ENCODE data around the gene FOSB.
"Not testable (repeated sequence)": the region's sequence is repeated elsewhere in the genome, so short reads cannot be mapped to it uniquely, and the experiment has no call there.

Gene FOSB

GRCh38 chr19:45508861-45509691 lies 41.3 kb downstream of the FOSB start:
- Histone ChIP-seq H3K27me3 (replicated peaks; ENCODE audit: control insufficient read depth, insufficient read depth, low read length, poor library complexity, severe bottlenecking) (no peaks in the 10 kb centered on the region), H3K27ac (ENCODE audit: insufficient read depth, low read length, poor library complexity, severe bottlenecking) (peak overlapping the region; percentile 93), H3K36me3 (ENCODE audit: control insufficient read depth, insufficient read depth, low read length) (no peaks in the 10 kb centered on the region), H3K4me3 (ENCODE audit: insufficient read depth, low read depth, low read length, poor library complexity, severe bottlenecking) (peak overlapping the region; percentile 80), H3K9me3 (ENCODE audit: control insufficient read depth, low read length) (no peaks in the 10 kb centered on the region), H3K4me1 (ENCODE audit: control insufficient read depth, insufficient read depth, low read length, poor library complexity, severe bottlenecking) (peaks cover 25% of the 10 kb centered on the region)
- DNase-seq = no peak

GRCh38 chr19:45509692-45510015 lies 41.9 kb downstream of the FOSB start:
- no peaks in the 10 kb centered on the region for H3K9me3 ChIP-seq (ENCODE audit: control insufficient read depth, low read length)
- H3K4me3 ChIP-seq (ENCODE audit: insufficient read depth, low read depth, low read length, poor library complexity, severe bottlenecking) = peak overlapping the region; percentile 80
- H3K36me3 ChIP-seq (ENCODE audit: control insufficient read depth, insufficient read depth, low read length) = no peaks in the 10 kb centered on the region
- no peaks in the 10 kb centered on the region for H3K27me3 ChIP-seq (replicated peaks; ENCODE audit: control insufficient read depth, insufficient read depth, low read length, poor library complexity, severe bottlenecking)
- peak overlapping the region; percentile 93 for H3K27ac ChIP-seq (ENCODE audit: insufficient read depth, low read length, poor library complexity, severe bottlenecking)
- DNase-seq = no peak
- peaks cover 31% of the 10 kb centered on the region for H3K4me1 ChIP-seq (ENCODE audit: control insufficient read depth, insufficient read depth, low read length, poor library complexity, severe bottlenecking)

- H3K36me3 ChIP-seq (ENCODE audit: control insufficient read depth, insufficient read depth, low read length); H3K27me3 ChIP-seq (replicated peaks; ENCODE audit: control insufficient read depth, insufficient read depth, low read length, poor library complexity, severe bottlenecking); DNase-seq; H3K9me3 ChIP-seq (ENCODE audit: control insufficient read depth, low read length); H3K27ac ChIP-seq (ENCODE audit: insufficient read depth, low read length, poor library complexity, severe bottlenecking); H3K4me3 ChIP-seq (ENCODE audit: insufficient read depth, low read depth, low read length, poor library complexity, severe bottlenecking): not testable (repeated sequence)
- peaks cover 38% of the 10 kb centered on the region for H3K4me1 ChIP-seq (ENCODE audit: control insufficient read depth, insufficient read depth, low read length, poor library complexity, severe bottlenecking)
Measured at GRCh38 chr19:45510352-45510751, 42.6 kb downstream of the FOSB start.

- H3K27me3 ChIP-seq (replicated peaks; ENCODE audit: control insufficient read depth, insufficient read depth, low read length, poor library complexity, severe bottlenecking) = no peaks in the 10 kb centered on the region
- H3K9me3 ChIP-seq (ENCODE audit: control insufficient read depth, low read length) = no peaks in the 10 kb centered on the region
- no peak overlapping the region for H3K27ac ChIP-seq (ENCODE audit: insufficient read depth, low read length, poor library complexity, severe bottlenecking)
- peaks cover 40% of the 10 kb centered on the region for H3K4me1 ChIP-seq (ENCODE audit: control insufficient read depth, insufficient read depth, low read length, poor library complexity, severe bottlenecking)
- H3K4me3 ChIP-seq (ENCODE audit: insufficient read depth, low read depth, low read length, poor library complexity, severe bottlenecking) = no peak overlapping the region
- no peaks in the 10 kb centered on the region for H3K36me3 ChIP-seq (ENCODE audit: control insufficient read depth, insufficient read depth, low read length)
- no peak for DNase-seq
Measured at GRCh38 chr19:45511074-45511473, 43.3 kb downstream of the FOSB start.

GRCh38 chr19:45512881-45513483 lies 45.2 kb downstream of the FOSB start:
- H3K4me1 ChIP-seq (ENCODE audit: control insufficient read depth, insufficient read depth, low read length, poor library complexity, severe bottlenecking) = peaks cover 34% of the 10 kb centered on the region
- DNase-seq = no peak
- no peaks in the 10 kb centered on the region for H3K27me3 ChIP-seq (replicated peaks; ENCODE audit: control insufficient read depth, insufficient read depth, low read length, poor library complexity, severe bottlenecking)
- no peaks in the 10 kb centered on the region for H3K9me3 ChIP-seq (ENCODE audit: control insufficient read depth, low read length)
- H3K4me3 ChIP-seq (ENCODE audit: insufficient read depth, low read depth, low read length, poor library complexity, severe bottlenecking) = no peak overlapping the region
- peaks cover 2% of the 10 kb centered on the region for H3K36me3 ChIP-seq (ENCODE audit: control insufficient read depth, insufficient read depth, low read length)
- no peak overlapping the region for H3K27ac ChIP-seq (ENCODE audit: insufficient read depth, low read length, poor library complexity, severe bottlenecking)

- H3K4me3 ChIP-seq (ENCODE audit: insufficient read depth, low read depth, low read length, poor library complexity, severe bottlenecking) = no peak overlapping the region
- H3K27me3 ChIP-seq (replicated peaks; ENCODE audit: control insufficient read depth, insufficient read depth, low read length, poor library complexity, severe bottlenecking) = no peaks in the 10 kb centered on the region
- H3K36me3 ChIP-seq (ENCODE audit: control insufficient read depth, insufficient read depth, low read length) = peaks cover 9% of the 10 kb centered on the region
- peaks cover 31% of the 10 kb centered on the region for H3K4me1 ChIP-seq (ENCODE audit: control insufficient read depth, insufficient read depth, low read length, poor library complexity, severe bottlenecking)
- no peaks in the 10 kb centered on the region for H3K9me3 ChIP-seq (ENCODE audit: control insufficient read depth, low read length)
- H3K27ac ChIP-seq (ENCODE audit: insufficient read depth, low read length, poor library complexity, severe bottlenecking) = peak overlapping the region; percentile 71
- DNase-seq = no peak
Measured at GRCh38 chr19:45514376-45515051, 46.7 kb downstream of the FOSB start.

GRCh38 chr19:45515081-45515624 lies 47.4 kb downstream of the FOSB start:
- no peaks in the 10 kb centered on the region for H3K9me3 ChIP-seq (ENCODE audit: control insufficient read depth, low read length)
- no peaks in the 10 kb centered on the region for H3K27me3 ChIP-seq (replicated peaks; ENCODE audit: control insufficient read depth, insufficient read depth, low read length, poor library complexity, severe bottlenecking)
- peaks cover 28% of the 10 kb centered on the region for H3K4me1 ChIP-seq (ENCODE audit: control insufficient read depth, insufficient read depth, low read length, poor library complexity, severe bottlenecking)
- peaks cover 12% of the 10 kb centered on the region for H3K36me3 ChIP-seq (ENCODE audit: control insufficient read depth, insufficient read depth, low read length)
- H3K4me3 ChIP-seq (ENCODE audit: insufficient read depth, low read depth, low read length, poor library complexity, severe bottlenecking) = no peak overlapping the region
- DNase-seq = peak; percentile 25 to 47 (median 27)
- H3K27ac ChIP-seq (ENCODE audit: insufficient read depth, low read length, poor library complexity, severe bottlenecking) = peak overlapping the region; percentile 71

GRCh38 chr19:45515807-45516401 lies 48.1 kb downstream of the FOSB start:
- peaks cover 17% of the 10 kb centered on the region for H3K36me3 ChIP-seq (ENCODE audit: control insufficient read depth, insufficient read depth, low read length)
- H3K27ac ChIP-seq (ENCODE audit: insufficient read depth, low read length, poor library complexity, severe bottlenecking) = peak overlapping the region; percentile 71
- H3K27me3 ChIP-seq (replicated peaks; ENCODE audit: control insufficient read depth, insufficient read depth, low read length, poor library complexity, severe bottlenecking) = no peaks in the 10 kb centered on the region
- peaks cover 28% of the 10 kb centered on the region for H3K4me1 ChIP-seq (ENCODE audit: control insufficient read depth, insufficient read depth, low read length, poor library complexity, severe bottlenecking)
- H3K9me3 ChIP-seq (ENCODE audit: control insufficient read depth, low read length) = no peaks in the 10 kb centered on the region
- H3K4me3 ChIP-seq (ENCODE audit: insufficient read depth, low read depth, low read length, poor library complexity, severe bottlenecking) = no peak overlapping the region
- no peak for DNase-seq

GRCh38 chr19:45517238-45517637 lies 49.4 kb downstream of the FOSB start:
- no peak overlapping the region for H3K4me3 ChIP-seq (ENCODE audit: insufficient read depth, low read depth, low read length, poor library complexity, severe bottlenecking)
- H3K4me1 ChIP-seq (ENCODE audit: control insufficient read depth, insufficient read depth, low read length, poor library complexity, severe bottlenecking) = peaks cover 28% of the 10 kb centered on the region
- no peaks in the 10 kb centered on the region for H3K27me3 ChIP-seq (replicated peaks; ENCODE audit: control insufficient read depth, insufficient read depth, low read length, poor library complexity, severe bottlenecking)
- no peaks in the 10 kb centered on the region for H3K9me3 ChIP-seq (ENCODE audit: control insufficient read depth, low read length)
- DNase-seq = no peak
- no peak overlapping the region for H3K27ac ChIP-seq (ENCODE audit: insufficient read depth, low read length, poor library complexity, severe bottlenecking)
- H3K36me3 ChIP-seq (ENCODE audit: control insufficient read depth, insufficient read depth, low read length) = peaks cover 21% of the 10 kb centered on the region

Measured in effector memory CD4-positive, alpha-beta T cell (primary cell).